Right atrium auricular region (tissue), 2 donors: ENCODE data around the gene SMYD5. TPM values are rescaled to one million over a fixed set of nuclear protein-coding genes. Genes with fewer than 3 reads are reported as not detected.

Experiments
- DNase-seq: peaks from one replicate; pipeline ENCODE4 v3.0.0-alpha.2; 2019; ENCODE audit warnings: low spot score
- H3K27ac ChIP-seq, 2 donors: fragments of 200-600 bp; sonication (generic); 1 replicate in 1 of 2; 2 replicates in 1 of 2; pipeline ENCODE4 v1.5.1; 2016 to 2019
- H3K27me3 ChIP-seq, 2 donors: fragments of 200-600 bp; sonication (generic); one replicate each; pipeline versions ENCODE4 v1.5.1 to v1.6.0; 2017 to 2019
- H3K36me3 ChIP-seq: fragments of 200-600 bp; sonication (generic); one replicate; pipeline ENCODE4 v1.5.1; 2016
- H3K4me1 ChIP-seq, 2 donors: fragments of 200-600 bp; sonication (generic); one replicate each; pipeline versions ENCODE4 v1.5.1 to v1.6.0; 2017 to 2019
- H3K4me3 ChIP-seq, 2 donors: fragments of 200-600 bp; sonication (generic); 1 replicate in 1 of 2; 2 replicates in 1 of 2; pipeline ENCODE4 v1.5.1; 2017 to 2019; ENCODE audit warnings: mild to moderate bottlenecking in 1 of 2, moderate library complexity in 1 of 2
- H3K9me3 ChIP-seq, 2 donors: fragments of 200-600 bp; sonication (generic); one replicate each; pipeline ENCODE4 v1.5.1; 2019
- total RNA-seq, 2 donors: library from RNA; depleted of rRNA; stranded (reverse); fragments of >200 nt; gene quantifications; one replicate each; pipeline ENCODE4 v1.1.0, GENCODE V29; 2016
- TF ChIP-seq, protein P1 (sequence below), 2 donors: fragments of 200-600 bp; sonication (generic); IDR thresholded peaks; one replicate each; pipeline ENCODE4 v1.5.1; 2019; ENCODE audit warnings: antibody characterized with exemption in 2 of 2

The SMYD5 gene
- total RNA-seq, 2 donors from 2014 or later = 11.4 to 12.5 TPM

DNA sequence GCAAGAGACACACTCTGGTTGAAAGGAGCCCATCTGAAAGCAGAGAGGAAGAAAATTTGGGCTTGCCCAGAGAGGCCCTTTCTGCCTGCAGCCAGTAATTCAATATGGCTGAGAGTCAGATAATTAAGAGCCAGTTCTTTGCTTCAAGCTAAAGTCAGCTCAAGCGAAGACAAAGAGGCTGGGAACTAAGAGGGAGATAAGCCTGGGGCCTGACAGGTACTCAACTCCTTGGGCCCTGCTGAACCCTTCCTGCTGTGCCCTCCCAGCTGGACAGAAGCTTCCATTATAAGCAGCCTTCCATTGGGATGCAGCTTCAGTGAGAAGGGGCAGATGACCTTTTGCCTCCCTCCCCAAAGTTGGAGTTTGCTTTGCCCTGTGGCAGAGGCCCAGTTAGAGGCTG is 58.2 kb downstream of the SMYD5 start:
- H3K27me3 ChIP-seq = peaks cover 0 to 2% of the 10 kb centered on the region in 2 donors
- no peak overlapping the region for H3K4me3 ChIP-seq
- no peaks in the 10 kb centered on the region for H3K36me3 ChIP-seq
- TF ChIP-seq, protein P1, sequence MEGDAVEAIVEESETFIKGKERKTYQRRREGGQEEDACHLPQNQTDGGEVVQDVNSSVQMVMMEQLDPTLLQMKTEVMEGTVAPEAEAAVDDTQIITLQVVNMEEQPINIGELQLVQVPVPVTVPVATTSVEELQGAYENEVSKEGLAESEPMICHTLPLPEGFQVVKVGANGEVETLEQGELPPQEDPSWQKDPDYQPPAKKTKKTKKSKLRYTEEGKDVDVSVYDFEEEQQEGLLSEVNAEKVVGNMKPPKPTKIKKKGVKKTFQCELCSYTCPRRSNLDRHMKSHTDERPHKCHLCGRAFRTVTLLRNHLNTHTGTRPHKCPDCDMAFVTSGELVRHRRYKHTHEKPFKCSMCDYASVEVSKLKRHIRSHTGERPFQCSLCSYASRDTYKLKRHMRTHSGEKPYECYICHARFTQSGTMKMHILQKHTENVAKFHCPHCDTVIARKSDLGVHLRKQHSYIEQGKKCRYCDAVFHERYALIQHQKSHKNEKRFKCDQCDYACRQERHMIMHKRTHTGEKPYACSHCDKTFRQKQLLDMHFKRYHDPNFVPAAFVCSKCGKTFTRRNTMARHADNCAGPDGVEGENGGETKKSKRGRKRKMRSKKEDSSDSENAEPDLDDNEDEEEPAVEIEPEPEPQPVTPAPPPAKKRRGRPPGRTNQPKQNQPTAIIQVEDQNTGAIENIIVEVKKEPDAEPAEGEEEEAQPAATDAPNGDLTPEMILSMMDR (IDR thresholded peaks at IDR 0.05) = no peak
- no peak for DNase-seq
- H3K4me1 ChIP-seq = peaks cover 0 to 7% of the 10 kb centered on the region in 2 donors
- no peaks in the 10 kb centered on the region for H3K9me3 ChIP-seq
- no peak overlapping the region for H3K27ac ChIP-seq

Other genes starting within 250 kb of the SMYD5 start
- gene SFXN5, start 142.5 kb upstream of the SMYD5 start, total RNA-seq = 1 to 10 TPM; 4.5 to 5.8 TPM
- 10 to 100 TPM; 28.6 to 34.1 TPM for gene RAB11FIP5, start 101.3 kb upstream of the SMYD5 start, total RNA-seq
- not detected for gene NOTO, start 11.7 kb upstream of the SMYD5 start, total RNA-seq
- gene PRADC1, start 19.0 kb downstream of the SMYD5 start, total RNA-seq = 100 to 1,000 TPM in 1 of 2 donors, 10 to 100 TPM in 1; 49.5 to 124 TPM
- 100 to 1,000 TPM; 154 to 191 TPM for gene CCT7, start 20.1 kb downstream of the SMYD5 start, total RNA-seq
- 1 to 10 TPM; 1.7 to 1.8 TPM for gene FBXO41, start 70.2 kb downstream of the SMYD5 start, total RNA-seq
- under 1 TPM in 1 of 2 donors, not detected in 1; 0.16 TPM for gene EGR4, start 79.3 kb downstream of the SMYD5 start, total RNA-seq
- gene ALMS1, start 171.6 kb downstream of the SMYD5 start, total RNA-seq = 10 to 100 TPM in 1 of 2 donors, 1 to 10 TPM in 1; 8.7 to 14.9 TPM